Spleen (tissue), 11 donors: ENCODE results near the gene SLC7A10. TPM values are rescaled to one million over a fixed set of nuclear protein-coding genes. Genes with fewer than 3 reads are reported as not detected.

Source experiments
- DNase-seq: peaks from one replicate; pipeline ENCODE4 v3.0.0-alpha.2; 2020
- H3K27ac ChIP-seq, 8 donors: fragments of 200-600 bp; sonication (generic) in 7 of 8; 1 replicate in 4 of 8; 2 replicates in 4 of 8; pipeline versions ENCODE4 v1.5.0 to v1.8.0; 2016 to 2021; ENCODE audit warnings: inconsistent platforms in 4 of 8, mild to moderate bottlenecking in 4 of 8, moderate library complexity in 1 of 8
- H3K27me3 ChIP-seq, 7 donors: fragments of 200-600 bp; sonication (generic) in 6 of 7; replicated peaks in 1 of 7; 1 replicate in 4 of 7; 2 replicates in 3 of 7; pipeline versions ENCODE4 v1.5.0 to v1.8.0; 2016 to 2021; ENCODE audit warnings: inconsistent platforms in 3 of 7, mild to moderate bottlenecking in 1 of 7
- H3K36me3 ChIP-seq, 6 donors: fragments of 200-600 bp; sonication (generic) in 5 of 6; 1 replicate in 4 of 6; 2 replicates in 2 of 6; pipeline versions ENCODE4 v1.5.0 to v1.8.0; 2016 to 2021; ENCODE audit warnings: inconsistent platforms in 2 of 6
- H3K4me1 ChIP-seq, 6 donors: fragments of 200-600 bp; sonication (generic) in 5 of 6; 1 replicate in 3 of 6; 2 replicates in 3 of 6; pipeline versions ENCODE4 v1.5.0 to v1.8.0; 2016 to 2021; ENCODE audit warnings: inconsistent platforms in 3 of 6
- H3K4me3 ChIP-seq, 8 donors: fragments of 200-600 bp; sonication (generic) in 7 of 8; 1 replicate in 4 of 8; 2 replicates in 4 of 8; pipeline versions ENCODE4 v1.5.0 to v1.8.0; 2016 to 2021; ENCODE audit warnings: inconsistent platforms in 4 of 8, mild to moderate bottlenecking in 4 of 8, moderate library complexity in 2 of 8
- H3K9me3 ChIP-seq, 8 donors: fragments of 200-600 bp; sonication (generic) in 7 of 8; 1 replicate in 4 of 8; 2 replicates in 4 of 8; pipeline versions ENCODE4 v1.5.0 to v1.8.0; 2016 to 2021; ENCODE audit warnings: inconsistent platforms in 4 of 8
- CTCF ChIP-seq, 11 experiments: fragments of 200-600 bp in 7 of 11; fragments of 450-650 bp in 4 of 11; sonication (generic) in 4 of 11; IDR thresholded peaks in 8 of 11; conservative IDR thresholded peaks in 3 of 11; 1 replicate in 7 of 11; 2 replicates in 4 of 11; pipeline versions ENCODE4 v1.4.0 to v1.8.0; 2016 to 2021; ENCODE audit warnings: antibody characterized with exemption in 11 of 11, inconsistent platforms in 4 of 11, mild to moderate bottlenecking in 1 of 11
- POLR2A ChIP-seq, 3 donors: fragments of 450-650 bp; IDR thresholded peaks; one replicate each; pipeline ENCODE4 v1.5.1; 2017; ENCODE audit warnings: antibody characterized with exemption in 3 of 3, mild to moderate bottlenecking in 1 of 3
- POLR2AphosphoS5 ChIP-seq, 3 donors: sonication (generic); formaldehyde crosslinking; IDR thresholded peaks; one replicate each; pipeline ENCODE4 v1.5.1; 2017; ENCODE audit warnings: antibody characterized with exemption in 3 of 3
- WGBS, 5 donors: extraction: QIAGEN DNeasy Blood & Tissue Kit in 3 of 5; methylation state at CpG; one replicate each; pipeline versions ENCODE4 v1.1.5 to v1.1.7; 2013 to 2018; 5-methylcytosine and 5-hydroxymethylcytosine counted together
- intact Hi-C: fragments of 100-400 bp; cut with DNase I; formaldehyde crosslinking; loops from one replicate; pipeline ENCODE4 v1.15.0; 2023; ENCODE audit warnings: low total_unique reads
- polyA plus RNA-seq, 3 donors: library from polyadenylated mRNA; stranded (reverse); fragments of 200-250 nt; gene quantifications; one replicate each; pipeline ENCODE4 v1.2.1, GENCODE V29; 2013
- total RNA-seq, 7 donors: library from RNA; depleted of rRNA in 3 of 7; stranded (reverse); fragments of >200 nt in 3 of 7; fragmentation: NEBNext Ultra II Directional in 4 of 7; extraction: Animal tissue kit (Norgen Biotek cat#: 25700) in 4 of 7; gene quantifications; one replicate each; pipeline versions ENCODE4 v1.1.0 to v1.2.1, GENCODE V29; 2016 to 2021
- donor health status: healthy with polysubstance abuse.
- donor health status: DM: no; HTN: no; CAD: no; lungs with moderate emphysema.
- donor health status: DM: no; HTN: no; CAD: no.
- donor health status: Bipolar disorder and iron deficiency.
- donor health status: healthy.
- donor health status: DM: no; HTN: no; CAD: no.
- donor health status: DM: yes; HTN: yes; CAD: no.

The SLC7A10 gene
- total and polyA plus RNA-seq, 10 donors = 0.06 to 0.37 (median 0.19) TPM; not detected in 6

GRCh38 chr19:33186431-33187182 lies 39.0 kb downstream of the SLC7A10 start:
- Histone ChIP-seq H3K9me3 (no peaks in the 10 kb centered on the region), H3K27ac (peak overlapping the region in 3 of 8 donors; percentile 52 to 73 (median 66)), H3K36me3 (no peaks in the 10 kb centered on the region), H3K4me3 (peak overlapping the region in 1 of 8 donors; percentile 13), H3K27me3 (peaks cover 0 to 15% (median 0%) of the 10 kb centered on the region in 7 donors), H3K4me1 (peaks cover 0 to 42% (median 9%) of the 10 kb centered on the region in 6 donors)
- no peak for TF ChIP-seq CTCF (IDR thresholded peaks at IDR 0.05 in 8 of 11, conservative IDR thresholded peaks at IDR 0.05 in 3 of 11)
- TF ChIP-seq POLR2A (IDR thresholded peaks at IDR 0.05) = no peak
- no peak for TF ChIP-seq POLR2AphosphoS5 (IDR thresholded peaks at IDR 0.05)
- DNase-seq = peak; percentile 55
- WGBS, 5 donors = 19 to 45% (median 28%) methylated on average over 11 of the region's 11 CpGs
- intact Hi-C loops = no loop called here

GRCh38 chr19:33177417-33177979 lies 48.2 kb downstream of the SLC7A10 start:
- intact Hi-C loops = no loop called here

GRCh38 chr19:33176670-33177416 lies 48.8 kb downstream of the SLC7A10 start:
- H3K27ac ChIP-seq = peak overlapping the region; percentile 91 to 98 (median 96)

More at GRCh38 chr19:33177417-33177979, 48.2 kb downstream of the SLC7A10 start:
- 0 to 1% (median 0%) methylated on average over 26 to 38 of the region's 38 CpGs for WGBS, 5 donors
- Histone ChIP-seq H3K9me3 (no peaks in the 10 kb centered on the region), H3K27me3 (no peaks in the 10 kb centered on the region), H3K4me3 (peak overlapping the region; percentile 66 to 97 (median 82)), H3K27ac (peak overlapping the region; percentile 91 to 98 (median 96)), H3K4me1 (peaks cover 12 to 50% (median 37%) of the 10 kb centered on the region in 6 donors), H3K36me3 (no peaks in the 10 kb centered on the region)
- TF ChIP-seq CTCF (IDR thresholded peaks at IDR 0.05 in 8 of 11, conservative IDR thresholded peaks at IDR 0.05 in 3 of 11) (peak; percentile 28 to 75 (median 58)), POLR2A (IDR thresholded peaks at IDR 0.05) (no peak), POLR2AphosphoS5 (IDR thresholded peaks at IDR 0.05) (no peak)
- no peak for DNase-seq

More at GRCh38 chr19:33176670-33177416, 48.8 kb downstream of the SLC7A10 start:
- H3K4me1 ChIP-seq = peaks cover 12 to 57% (median 39%) of the 10 kb centered on the region in 6 donors
- DNase-seq = peak; percentile 98
- TF ChIP-seq POLR2AphosphoS5 (IDR thresholded peaks at IDR 0.05) (peak; percentile 92 to 96 (median 95)), POLR2A (IDR thresholded peaks at IDR 0.05) (peak in 2 of 3 donors; percentile 56 to 73), CTCF (IDR thresholded peaks at IDR 0.05 in 8 of 11, conservative IDR thresholded peaks at IDR 0.05 in 3 of 11) (peak in 3 of 11 experiments; percentile 5 to 40 (median 26))
- H3K27me3 ChIP-seq = no peaks in the 10 kb centered on the region
- H3K9me3 ChIP-seq = no peaks in the 10 kb centered on the region
- intact Hi-C loops = no loop called here
- 0% methylated on average over 43 to 65 of the region's 65 CpGs for WGBS, 5 donors
- no peaks in the 10 kb centered on the region for H3K36me3 ChIP-seq
- H3K4me3 ChIP-seq = peak overlapping the region; percentile 66 to 97 (median 82)
